Measurements from ENCODE around the gene PTPRT. TPM values are rescaled to one million over a fixed set of nuclear protein-coding genes. Genes with fewer than 3 reads are reported as not detected.

The PTPRT gene
- total RNA-seq, 1 experiment from 2014 or later: 44.5 TPM

- Histone ChIP-seq H3K4me2 (ENCODE audit: low read depth, low read length, poor library complexity, severe bottlenecking) (no peak overlapping the region), H2AFZ (ENCODE audit: low read length) (no peak overlapping the region), H3K36me3 (ENCODE audit: insufficient read depth, low read length) (no peaks in the 10 kb centered on the region), H4K20me1 (ENCODE audit: insufficient read depth, low read depth, low read length) (no peaks in the 10 kb centered on the region), H3K9me2 (replicated peaks; ENCODE audit: insufficient read depth, low read length) (no peaks in the 10 kb centered on the region), H3K4me1 (ENCODE audit: low read length) (peaks cover 11% of the 10 kb centered on the region), H3K9me3 (ENCODE audit: low read length) (no peaks in the 10 kb centered on the region), H3K9ac (ENCODE audit: low read length) (no peak overlapping the region), H3K79me2 (ENCODE audit: low read length) (no peaks in the 10 kb centered on the region), H3K27ac (ENCODE audit: low read length) (no peak overlapping the region), H3K27me3 (ENCODE audit: low read length) (no peaks in the 10 kb centered on the region), H3K4me3 (ENCODE audit: low read length) (no peak overlapping the region)
- DNase-seq: no peak
Observed at GRCh38 chr20:42346189-42347170, 843.2 kb downstream of the PTPRT start.

DNA sequence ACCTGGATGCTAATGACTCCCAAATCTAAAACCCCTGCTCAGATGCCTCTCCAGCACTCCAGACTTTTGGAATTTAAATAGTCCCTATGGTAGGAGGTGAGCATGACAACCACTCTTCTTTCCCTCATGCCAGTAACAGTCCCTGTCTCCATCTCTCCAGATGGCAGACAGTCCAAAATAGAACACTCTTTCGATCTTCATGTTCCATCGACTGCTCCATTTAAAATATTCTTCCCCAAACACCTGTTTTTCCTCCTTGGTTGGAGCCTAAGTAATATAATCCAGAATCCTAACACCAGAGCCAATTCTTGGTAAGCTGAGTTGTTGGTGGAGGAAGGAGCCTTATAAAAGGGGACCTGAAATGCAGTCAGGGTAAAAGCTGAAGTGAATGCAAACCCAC is 848.1 kb downstream of the PTPRT start:
- Histone ChIP-seq H3K27me3 (ENCODE audit: low read length) (no peaks in the 10 kb centered on the region), H3K4me1 (ENCODE audit: low read length) (no peaks in the 10 kb centered on the region), H2AFZ (ENCODE audit: low read length) (no peak overlapping the region), H3K36me3 (ENCODE audit: insufficient read depth, low read length) (no peaks in the 10 kb centered on the region), H4K20me1 (ENCODE audit: insufficient read depth, low read depth, low read length) (no peaks in the 10 kb centered on the region), H3K4me2 (ENCODE audit: low read depth, low read length, poor library complexity, severe bottlenecking) (no peak overlapping the region), H3K9me2 (replicated peaks; ENCODE audit: insufficient read depth, low read length) (no peaks in the 10 kb centered on the region), H3K9ac (ENCODE audit: low read length) (no peak overlapping the region), H3K79me2 (ENCODE audit: low read length) (no peaks in the 10 kb centered on the region), H3K27ac (ENCODE audit: low read length) (no peak overlapping the region), H3K4me3 (ENCODE audit: low read length) (no peak overlapping the region), H3K9me3 (ENCODE audit: low read length) (no peaks in the 10 kb centered on the region)
- no peak for DNase-seq

DNA sequence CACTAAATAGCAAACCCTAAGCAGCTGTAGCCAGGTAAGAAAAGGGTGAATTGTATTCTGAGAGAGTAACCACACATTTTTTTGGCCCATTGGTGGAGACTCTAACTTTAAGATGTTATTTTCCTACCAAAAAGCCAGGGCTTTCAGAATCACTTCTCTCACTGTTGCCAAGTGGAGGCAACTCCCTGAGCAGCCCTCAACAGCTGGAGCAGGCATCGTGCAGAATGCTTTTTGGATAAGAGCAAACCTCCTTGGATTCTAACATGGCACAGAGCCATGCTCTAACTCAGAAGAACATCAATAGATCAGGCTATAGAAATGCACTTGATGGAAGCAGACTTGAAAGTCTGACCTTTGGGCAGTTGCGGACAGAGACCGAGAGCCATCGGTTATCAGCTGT is 849.3 kb downstream of the PTPRT start:
- Histone ChIP-seq H3K79me2 (ENCODE audit: low read length) (no peaks in the 10 kb centered on the region), H4K20me1 (ENCODE audit: insufficient read depth, low read depth, low read length) (no peaks in the 10 kb centered on the region), H3K27ac (ENCODE audit: low read length) (no peak overlapping the region), H3K4me2 (ENCODE audit: low read depth, low read length, poor library complexity, severe bottlenecking) (no peak overlapping the region), H3K27me3 (ENCODE audit: low read length) (no peaks in the 10 kb centered on the region), H3K9me3 (ENCODE audit: low read length) (no peaks in the 10 kb centered on the region), H3K4me1 (ENCODE audit: low read length) (no peaks in the 10 kb centered on the region), H3K9me2 (replicated peaks; ENCODE audit: insufficient read depth, low read length) (no peaks in the 10 kb centered on the region), H3K4me3 (ENCODE audit: low read length) (no peak overlapping the region), H3K9ac (ENCODE audit: low read length) (no peak overlapping the region), H2AFZ (ENCODE audit: low read length) (no peak overlapping the region), H3K36me3 (ENCODE audit: insufficient read depth, low read length) (no peaks in the 10 kb centered on the region)
- no peak for DNase-seq

- no peaks in the 10 kb centered on the region for H3K27me3 ChIP-seq (ENCODE audit: low read length)
- no peak overlapping the region for H2AFZ ChIP-seq (ENCODE audit: low read length)
- no peak overlapping the region for H3K4me3 ChIP-seq (ENCODE audit: low read length)
- DNase-seq: no peak
- H3K4me1 ChIP-seq (ENCODE audit: low read length): no peaks in the 10 kb centered on the region
- no peaks in the 10 kb centered on the region for H3K9me2 ChIP-seq (replicated peaks; ENCODE audit: insufficient read depth, low read length)
- no peak overlapping the region for H3K27ac ChIP-seq (ENCODE audit: low read length)
- H3K79me2 ChIP-seq (ENCODE audit: low read length): no peaks in the 10 kb centered on the region
- no peaks in the 10 kb centered on the region for H3K36me3 ChIP-seq (ENCODE audit: insufficient read depth, low read length)
- H3K9ac ChIP-seq (ENCODE audit: low read length): no peak overlapping the region
- no peaks in the 10 kb centered on the region for H3K9me3 ChIP-seq (ENCODE audit: low read length)
- no peaks in the 10 kb centered on the region for H4K20me1 ChIP-seq (ENCODE audit: insufficient read depth, low read depth, low read length)
- no peak overlapping the region for H3K4me2 ChIP-seq (ENCODE audit: low read depth, low read length, poor library complexity, severe bottlenecking)
Observed at GRCh38 chr20:42338294-42339201, 851.2 kb downstream of the PTPRT start.

GRCh38 chr20:42336576-42336975 is 853.1 kb downstream of the PTPRT start:
- Histone ChIP-seq H3K4me1 (ENCODE audit: low read length) (no peaks in the 10 kb centered on the region), H3K9me2 (replicated peaks; ENCODE audit: insufficient read depth, low read length) (no peaks in the 10 kb centered on the region), H3K9ac (ENCODE audit: low read length) (no peak overlapping the region), H2AFZ (ENCODE audit: low read length) (no peak overlapping the region), H4K20me1 (ENCODE audit: insufficient read depth, low read depth, low read length) (no peaks in the 10 kb centered on the region), H3K79me2 (ENCODE audit: low read length) (no peaks in the 10 kb centered on the region), H3K27ac (ENCODE audit: low read length) (no peak overlapping the region), H3K9me3 (ENCODE audit: low read length) (no peaks in the 10 kb centered on the region), H3K27me3 (ENCODE audit: low read length) (no peaks in the 10 kb centered on the region), H3K36me3 (ENCODE audit: insufficient read depth, low read length) (no peaks in the 10 kb centered on the region), H3K4me3 (ENCODE audit: low read length) (no peak overlapping the region), H3K4me2 (ENCODE audit: low read depth, low read length, poor library complexity, severe bottlenecking) (no peak overlapping the region)
- no peak for DNase-seq

DNA sequence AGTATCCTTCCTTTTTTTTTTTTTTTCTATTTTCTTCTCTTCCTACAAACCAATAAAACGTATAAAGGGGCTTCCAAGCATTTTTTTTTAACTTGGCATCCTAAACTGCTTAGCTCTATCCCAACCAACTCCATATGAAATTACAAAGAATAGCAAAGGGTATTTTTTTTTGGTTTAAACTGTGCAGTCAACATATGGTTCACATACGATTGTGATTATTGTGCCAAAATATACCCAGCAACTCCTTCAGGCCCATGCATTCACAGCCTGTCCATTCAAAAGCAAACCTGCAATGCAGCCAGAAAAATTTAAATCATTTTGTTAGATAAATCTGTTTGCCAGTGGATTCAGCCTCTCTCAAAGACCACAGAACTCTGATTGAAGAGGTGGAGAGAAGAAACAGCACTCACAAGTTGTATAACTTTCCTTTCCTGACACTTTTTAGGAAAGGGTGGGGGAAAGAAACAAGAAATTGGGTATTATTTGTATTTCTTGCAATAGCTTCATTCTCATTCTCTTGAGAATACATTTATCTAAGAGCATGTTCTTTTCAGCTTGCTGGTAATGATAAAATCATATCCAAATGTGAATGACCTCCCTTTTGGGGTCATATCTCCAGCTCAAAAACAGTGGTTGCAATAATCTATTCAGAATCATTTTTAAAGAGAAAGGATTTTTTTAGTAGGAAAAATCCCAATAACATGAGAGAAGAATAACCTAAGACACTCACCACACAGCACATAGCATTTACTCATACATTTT is 870.3 kb downstream of the PTPRT start:
- Histone ChIP-seq H2AFZ (ENCODE audit: low read length) (no peak overlapping the region), H3K4me3 (ENCODE audit: low read length) (no peak overlapping the region), H3K4me1 (ENCODE audit: low read length) (no peaks in the 10 kb centered on the region), H3K9me3 (ENCODE audit: low read length) (no peaks in the 10 kb centered on the region), H3K4me2 (ENCODE audit: low read depth, low read length, poor library complexity, severe bottlenecking) (no peak overlapping the region), H3K79me2 (ENCODE audit: low read length) (no peaks in the 10 kb centered on the region), H3K27me3 (ENCODE audit: low read length) (no peaks in the 10 kb centered on the region), H3K9ac (ENCODE audit: low read length) (no peak overlapping the region), H3K36me3 (ENCODE audit: insufficient read depth, low read length) (no peaks in the 10 kb centered on the region; the same call in 1 of the 2 replicates), H4K20me1 (ENCODE audit: insufficient read depth, low read depth, low read length) (no peaks in the 10 kb centered on the region), H3K9me2 (replicated peaks; ENCODE audit: insufficient read depth, low read length) (no peaks in the 10 kb centered on the region), H3K27ac (ENCODE audit: low read length) (no peak overlapping the region)
- no peak for DNase-seq

DNA sequence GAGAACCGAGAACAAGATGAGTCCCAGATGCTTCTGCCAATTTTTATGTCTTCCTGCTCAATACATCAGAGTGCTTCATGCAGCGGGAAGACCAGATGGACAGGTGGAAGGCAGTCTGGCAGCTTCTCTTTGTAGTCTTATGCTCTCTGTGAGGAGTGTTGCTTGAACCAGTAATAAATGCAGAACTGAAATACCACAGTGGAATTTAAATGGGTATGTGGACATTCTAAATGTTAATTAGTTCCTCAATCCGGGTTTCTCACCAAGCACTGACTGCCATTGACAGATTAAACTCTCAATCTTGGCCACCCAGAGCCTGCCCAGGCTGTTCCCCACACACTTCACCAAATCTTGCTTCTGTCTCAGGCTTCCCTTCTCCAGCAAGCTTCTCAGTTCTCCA is 876.0 kb downstream of the PTPRT start:
- no peaks in the 10 kb centered on the region for H4K20me1 ChIP-seq (ENCODE audit: insufficient read depth, low read depth, low read length)
- H3K27ac ChIP-seq (ENCODE audit: low read length): no peak overlapping the region
- no peak overlapping the region for H3K4me2 ChIP-seq (ENCODE audit: low read depth, low read length, poor library complexity, severe bottlenecking)
- H3K4me1 ChIP-seq (ENCODE audit: low read length): peaks cover 8% of the 10 kb centered on the region
- H3K27me3 ChIP-seq (ENCODE audit: low read length): no peaks in the 10 kb centered on the region
- no peak for DNase-seq
- no peaks in the 10 kb centered on the region for H3K9me2 ChIP-seq (replicated peaks; ENCODE audit: insufficient read depth, low read length)
- no peak overlapping the region for H3K4me3 ChIP-seq (ENCODE audit: low read length)
- H3K9ac ChIP-seq (ENCODE audit: low read length): no peak overlapping the region
- no peaks in the 10 kb centered on the region for H3K9me3 ChIP-seq (ENCODE audit: low read length)
- no peaks in the 10 kb centered on the region for H3K36me3 ChIP-seq (ENCODE audit: insufficient read depth, low read length)
- H2AFZ ChIP-seq (ENCODE audit: low read length): no peak overlapping the region
- no peaks in the 10 kb centered on the region for H3K79me2 ChIP-seq (ENCODE audit: low read length)
